WI38 (cell line): Measurements from ENCODE around the gene MAP1LC3B2.

Experiments
- H3K4me3 ChIP-seq: 2 replicates; pipeline ENCODE4 v1.5.1; 2011; ENCODE audit warnings: low read depth, mild to moderate bottlenecking, control low read depth, low read length
- TF ChIP-seq, protein P1 (sequence below): IDR thresholded peaks from 2 replicates; pipeline ENCODE4 v1.5.1; 2012; ENCODE audit warnings: low read depth, mild to moderate bottlenecking, control low read depth, low read length

The MAP1LC3B2 gene

DNA sequence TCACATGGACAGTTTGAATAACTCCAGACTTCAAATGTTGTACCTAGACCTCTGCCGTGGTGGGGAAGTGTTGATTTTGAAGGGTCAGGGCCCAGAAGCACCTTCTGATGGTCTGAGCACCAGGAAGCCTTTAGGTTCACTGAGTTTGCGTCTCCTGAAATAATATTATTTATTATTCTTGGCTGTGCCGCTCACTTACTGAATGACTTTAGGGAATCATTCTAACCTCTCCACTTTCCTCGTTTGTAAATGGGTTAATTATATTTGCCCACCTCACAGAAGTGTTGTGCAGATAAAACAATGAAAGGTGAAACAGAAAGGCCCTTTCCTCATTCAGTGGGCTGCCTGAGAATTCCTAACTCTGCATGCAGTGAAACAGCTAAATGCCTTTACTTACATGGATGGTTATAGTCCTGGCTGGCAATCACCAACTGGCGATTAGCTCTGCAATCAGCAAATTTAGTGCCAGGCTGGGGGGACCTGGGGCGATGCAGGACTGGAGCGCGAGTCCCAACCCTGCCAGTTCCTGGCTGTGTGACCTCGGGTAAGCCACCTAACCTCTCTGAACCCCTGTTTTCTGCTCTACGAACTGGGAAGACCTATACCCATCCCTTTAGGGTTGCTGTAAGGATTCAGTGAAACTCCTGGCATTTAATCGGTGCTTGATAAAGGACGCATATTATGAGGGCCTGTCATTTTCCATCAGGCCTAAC is 57.5 kb downstream of the MAP1LC3B2 start:
- TF ChIP-seq, protein P1, sequence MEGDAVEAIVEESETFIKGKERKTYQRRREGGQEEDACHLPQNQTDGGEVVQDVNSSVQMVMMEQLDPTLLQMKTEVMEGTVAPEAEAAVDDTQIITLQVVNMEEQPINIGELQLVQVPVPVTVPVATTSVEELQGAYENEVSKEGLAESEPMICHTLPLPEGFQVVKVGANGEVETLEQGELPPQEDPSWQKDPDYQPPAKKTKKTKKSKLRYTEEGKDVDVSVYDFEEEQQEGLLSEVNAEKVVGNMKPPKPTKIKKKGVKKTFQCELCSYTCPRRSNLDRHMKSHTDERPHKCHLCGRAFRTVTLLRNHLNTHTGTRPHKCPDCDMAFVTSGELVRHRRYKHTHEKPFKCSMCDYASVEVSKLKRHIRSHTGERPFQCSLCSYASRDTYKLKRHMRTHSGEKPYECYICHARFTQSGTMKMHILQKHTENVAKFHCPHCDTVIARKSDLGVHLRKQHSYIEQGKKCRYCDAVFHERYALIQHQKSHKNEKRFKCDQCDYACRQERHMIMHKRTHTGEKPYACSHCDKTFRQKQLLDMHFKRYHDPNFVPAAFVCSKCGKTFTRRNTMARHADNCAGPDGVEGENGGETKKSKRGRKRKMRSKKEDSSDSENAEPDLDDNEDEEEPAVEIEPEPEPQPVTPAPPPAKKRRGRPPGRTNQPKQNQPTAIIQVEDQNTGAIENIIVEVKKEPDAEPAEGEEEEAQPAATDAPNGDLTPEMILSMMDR = no peak
- no peak overlapping the region for H3K4me3 ChIP-seq

DNA sequence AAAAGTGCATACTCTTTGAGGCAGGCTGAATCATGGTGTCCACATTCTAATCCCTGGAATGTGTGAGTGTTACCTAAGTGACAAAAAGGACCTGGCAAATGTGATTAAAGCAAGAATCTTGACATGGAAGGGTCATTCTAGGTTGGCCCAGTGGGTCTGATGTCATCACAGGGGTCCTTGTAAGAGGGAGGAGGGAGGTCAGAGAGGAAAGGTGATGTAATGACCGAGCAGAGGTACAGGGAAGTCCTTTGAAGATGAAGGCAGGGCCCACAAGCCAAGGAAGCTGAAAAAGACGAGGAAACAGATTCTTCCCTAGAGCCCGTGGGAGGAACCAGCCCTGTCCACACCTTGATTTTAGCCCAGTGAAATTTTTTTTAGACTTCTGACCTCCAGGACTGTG is 60.1 kb downstream of the MAP1LC3B2 start:
- TF ChIP-seq, protein P1 = no peak
- no peak overlapping the region for H3K4me3 ChIP-seq

DNA sequence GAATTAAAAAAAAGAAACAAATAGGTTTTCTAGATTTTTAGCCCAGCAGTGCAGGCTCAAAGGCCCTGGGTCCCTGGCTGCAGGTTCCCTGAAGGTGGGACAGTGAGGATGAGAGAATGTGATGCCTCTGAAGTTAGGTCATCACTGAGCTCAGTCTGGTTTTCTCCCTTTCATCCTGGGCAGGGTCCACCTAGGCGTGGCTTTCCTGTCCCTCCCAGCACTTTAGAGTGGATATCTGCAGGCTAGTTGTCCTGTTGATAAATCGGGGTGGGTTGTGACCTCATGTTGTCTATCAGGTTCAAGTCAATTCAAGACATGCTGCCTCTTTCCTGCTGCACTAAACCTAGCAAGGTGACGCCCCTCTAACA is 60.9 kb downstream of the MAP1LC3B2 start:
- TF ChIP-seq, protein P1 = no peak
- H3K4me3 ChIP-seq = no peak overlapping the region

DNA sequence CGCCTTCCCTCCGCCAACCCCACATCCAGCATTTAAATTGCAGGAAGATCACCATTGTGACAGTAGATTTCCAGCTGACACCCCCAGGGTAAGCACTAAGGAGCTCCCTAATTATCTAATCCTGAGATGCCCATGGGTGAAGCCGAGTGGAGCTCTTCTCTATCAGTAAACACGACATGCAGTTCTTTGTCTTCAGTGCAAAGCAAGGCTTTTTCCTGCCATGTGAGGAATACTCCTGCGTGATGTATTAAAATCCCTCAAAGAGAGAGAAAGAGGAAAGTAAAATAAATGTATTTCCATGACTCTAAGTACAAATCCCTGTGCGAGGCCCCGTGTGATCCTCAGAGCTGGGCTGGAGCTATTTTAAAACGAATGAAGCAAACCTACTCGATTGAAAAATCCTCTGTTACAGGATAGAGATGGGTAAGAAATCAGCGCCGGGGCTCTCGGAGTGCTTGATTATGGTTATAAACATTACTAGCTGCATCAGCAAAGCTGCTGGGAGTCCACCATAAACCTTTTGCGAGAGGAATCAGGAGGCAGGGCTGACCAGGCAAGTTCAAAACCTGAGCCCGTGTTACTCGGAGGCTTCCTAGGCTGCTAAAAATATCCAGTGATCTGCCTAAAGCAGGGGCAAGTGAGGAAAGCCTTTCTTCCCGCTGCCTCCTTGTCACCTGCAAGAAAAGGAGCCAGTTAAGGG is 61.5 kb downstream of the MAP1LC3B2 start:
- H3K4me3 ChIP-seq = no peak overlapping the region
- TF ChIP-seq, protein P1 = no peak

DNA sequence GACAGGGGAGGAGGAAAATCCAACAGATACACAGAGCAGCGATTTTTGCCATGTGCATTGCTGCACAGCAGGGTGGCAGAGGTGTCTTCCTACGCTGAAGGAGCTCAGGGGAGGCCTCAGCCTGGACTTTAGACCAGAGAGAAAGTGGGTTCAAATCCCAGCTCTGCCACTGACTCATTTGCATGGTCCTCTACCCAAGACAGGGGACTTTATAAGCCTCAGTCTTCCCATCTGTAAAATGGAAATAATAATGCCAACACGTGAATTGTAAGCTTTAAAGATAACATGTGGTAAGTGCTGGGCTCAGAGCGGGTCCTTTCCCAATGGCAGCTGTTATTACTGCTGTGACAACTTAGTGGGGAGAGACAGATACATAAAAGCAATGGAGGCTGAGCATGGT is 62.0 kb downstream of the MAP1LC3B2 start:
- TF ChIP-seq, protein P1 = no peak
- no peak overlapping the region for H3K4me3 ChIP-seq

DNA sequence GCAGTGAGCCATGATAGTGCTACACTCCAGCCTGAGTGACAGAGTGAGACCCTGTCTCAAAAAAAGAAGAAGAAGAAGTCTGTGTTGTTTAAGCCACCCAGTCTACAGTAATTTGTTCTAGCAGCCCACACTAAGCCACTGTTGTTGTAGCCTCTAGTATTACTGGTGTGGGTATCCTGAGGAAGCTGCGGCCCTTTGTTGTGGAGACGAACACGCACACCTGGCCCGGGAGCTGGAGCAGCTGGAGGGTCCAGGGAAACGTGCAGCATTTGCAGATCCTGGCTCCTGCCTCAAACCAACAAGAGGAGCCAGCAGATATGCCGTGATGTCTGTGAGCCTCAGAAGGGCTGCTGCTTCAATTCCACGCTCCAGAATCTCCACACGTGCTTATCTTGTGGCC is 65.3 kb downstream of the MAP1LC3B2 start:
- H3K4me3 ChIP-seq = no peak overlapping the region
- TF ChIP-seq, protein P1 = no peak

DNA sequence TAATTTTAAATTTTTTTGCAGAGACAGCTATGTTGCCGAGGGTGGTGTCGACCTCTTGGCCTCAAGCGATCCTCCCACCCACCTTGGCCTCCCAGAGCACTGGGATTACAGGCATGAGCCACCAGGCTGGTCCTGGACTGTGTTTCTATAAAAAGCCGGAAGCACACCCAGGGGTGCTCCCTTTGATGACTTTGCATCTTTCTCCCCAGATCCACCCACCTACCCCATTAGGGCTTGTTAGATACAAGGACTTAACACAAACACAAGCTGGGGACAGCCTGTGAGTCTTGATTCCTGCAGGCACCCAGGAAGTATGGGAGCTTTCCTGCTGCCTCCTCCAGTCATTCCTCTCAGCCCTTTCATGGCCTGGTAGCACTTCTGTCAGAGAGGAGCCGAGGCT is 67.0 kb downstream of the MAP1LC3B2 start:
- TF ChIP-seq, protein P1 = no peak
- no peak overlapping the region for H3K4me3 ChIP-seq
